ENCODE measurements around the gene SAE1.

- TF ChIP-seq EZH2 (IDR thresholded peaks at IDR 0.05; ENCODE audit: low read depth) (no peak), CTCF (conservative IDR thresholded peaks at IDR 0.05) (no peak)
Measured at GRCh38 chr19:47141695-47142094, 11.1 kb downstream of the SAE1 start.

Data from PC-9 (cell line).